ENCODE results near the gene KRT35.

DNA sequence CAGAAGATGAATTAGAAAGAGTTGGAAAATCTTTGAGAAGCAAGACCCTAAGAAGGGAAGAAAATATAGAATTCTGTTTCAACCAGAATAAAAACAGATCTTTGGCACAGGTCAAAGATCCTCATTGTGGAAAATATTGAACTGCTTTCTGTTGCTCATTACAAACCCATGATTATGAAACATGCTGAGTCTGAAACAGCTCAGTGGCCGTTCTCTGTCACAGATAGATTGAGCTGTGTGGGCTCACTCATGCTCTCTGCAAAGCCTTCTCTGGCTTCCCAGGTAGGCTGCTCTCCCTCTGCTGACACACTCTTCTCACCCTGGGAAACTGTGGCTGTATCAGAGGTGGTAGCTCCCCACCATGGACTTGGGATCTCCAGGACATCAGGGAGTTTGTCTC, 36.8 kb downstream of the KRT35 start:
- TF ChIP-seq, protein P1, sequence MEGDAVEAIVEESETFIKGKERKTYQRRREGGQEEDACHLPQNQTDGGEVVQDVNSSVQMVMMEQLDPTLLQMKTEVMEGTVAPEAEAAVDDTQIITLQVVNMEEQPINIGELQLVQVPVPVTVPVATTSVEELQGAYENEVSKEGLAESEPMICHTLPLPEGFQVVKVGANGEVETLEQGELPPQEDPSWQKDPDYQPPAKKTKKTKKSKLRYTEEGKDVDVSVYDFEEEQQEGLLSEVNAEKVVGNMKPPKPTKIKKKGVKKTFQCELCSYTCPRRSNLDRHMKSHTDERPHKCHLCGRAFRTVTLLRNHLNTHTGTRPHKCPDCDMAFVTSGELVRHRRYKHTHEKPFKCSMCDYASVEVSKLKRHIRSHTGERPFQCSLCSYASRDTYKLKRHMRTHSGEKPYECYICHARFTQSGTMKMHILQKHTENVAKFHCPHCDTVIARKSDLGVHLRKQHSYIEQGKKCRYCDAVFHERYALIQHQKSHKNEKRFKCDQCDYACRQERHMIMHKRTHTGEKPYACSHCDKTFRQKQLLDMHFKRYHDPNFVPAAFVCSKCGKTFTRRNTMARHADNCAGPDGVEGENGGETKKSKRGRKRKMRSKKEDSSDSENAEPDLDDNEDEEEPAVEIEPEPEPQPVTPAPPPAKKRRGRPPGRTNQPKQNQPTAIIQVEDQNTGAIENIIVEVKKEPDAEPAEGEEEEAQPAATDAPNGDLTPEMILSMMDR (IDR thresholded peaks at IDR 0.05): no peak
- no peak for TF ChIP-seq POLR2A (IDR thresholded peaks at IDR 0.05)
